GM18858 (cell line): ENCODE data around the gene CACFD1.

Experiments
- ATAC-seq: cut with Tn5 transposase; IDR thresholded peaks from one replicate; pipeline ENCODE4 v1.9.1; 2021; ENCODE audit not compliant: unreplicated experiment

Gene CACFD1

DNA sequence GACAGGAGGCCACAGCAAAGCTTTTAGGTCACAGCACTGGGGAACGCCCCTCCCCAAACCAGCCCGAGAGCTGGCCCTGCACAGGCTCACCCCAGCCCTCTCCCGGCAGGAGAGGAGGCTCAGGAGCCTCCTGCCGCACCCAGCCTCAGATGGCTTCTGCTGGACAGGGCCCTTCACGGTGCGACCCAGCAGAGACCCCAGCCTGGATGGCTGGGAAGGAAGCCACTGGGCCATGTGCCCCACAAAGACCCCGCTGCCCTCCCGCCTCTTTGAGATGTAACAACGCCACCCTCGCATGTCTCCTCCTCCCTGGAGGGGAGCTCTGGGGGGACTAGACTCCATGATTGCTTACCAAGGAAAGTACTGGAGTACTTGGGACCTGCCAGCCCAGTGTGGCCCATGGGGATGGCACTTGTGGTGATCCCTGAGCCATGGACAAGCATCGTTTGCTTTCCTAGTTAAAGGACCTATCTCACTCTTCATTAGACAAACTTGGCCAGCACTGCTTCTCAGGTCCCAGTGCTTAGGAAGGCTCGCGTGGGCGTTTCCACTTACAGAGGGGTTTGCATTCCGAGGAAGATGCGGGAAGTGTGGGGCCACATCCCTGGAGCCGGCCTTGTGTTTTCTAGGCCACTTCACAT is 56.0 kb downstream of the CACFD1 start:
- no peak for ATAC-seq

DNA sequence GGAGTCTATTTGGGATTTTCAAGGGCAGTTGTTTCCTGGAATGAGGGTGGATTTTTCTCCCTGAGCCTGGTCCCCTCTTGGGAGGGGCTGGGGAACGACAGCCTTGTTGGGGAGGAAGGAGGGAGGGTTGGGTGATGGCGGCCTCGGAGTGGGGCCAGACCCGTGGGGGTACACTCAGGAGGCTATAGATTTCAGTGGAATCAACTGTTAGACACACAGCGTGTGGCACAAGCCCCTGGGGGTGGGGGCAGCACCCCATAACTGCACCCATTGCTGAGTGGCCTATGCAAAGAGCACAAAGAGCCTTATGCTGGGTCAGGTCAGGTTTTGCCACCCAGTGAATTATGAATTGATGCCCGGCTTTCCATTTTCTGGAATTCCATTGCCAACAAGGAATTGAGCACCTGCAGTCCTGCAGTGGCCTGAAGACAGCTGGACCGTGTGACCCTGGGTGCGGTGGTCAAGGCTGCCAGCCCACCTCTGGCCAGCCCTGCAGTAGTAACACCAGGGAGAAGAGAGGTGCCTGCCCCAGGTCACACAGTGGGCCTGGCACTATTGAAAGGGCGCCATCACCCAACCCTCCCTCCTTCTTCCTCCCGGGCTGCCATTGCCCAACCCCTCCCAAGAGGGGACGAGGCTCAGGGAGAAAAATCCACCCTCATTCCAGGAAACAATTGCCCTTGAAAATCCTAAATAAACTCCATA is 56.6 kb downstream of the CACFD1 start:
- no peak for ATAC-seq

DNA sequence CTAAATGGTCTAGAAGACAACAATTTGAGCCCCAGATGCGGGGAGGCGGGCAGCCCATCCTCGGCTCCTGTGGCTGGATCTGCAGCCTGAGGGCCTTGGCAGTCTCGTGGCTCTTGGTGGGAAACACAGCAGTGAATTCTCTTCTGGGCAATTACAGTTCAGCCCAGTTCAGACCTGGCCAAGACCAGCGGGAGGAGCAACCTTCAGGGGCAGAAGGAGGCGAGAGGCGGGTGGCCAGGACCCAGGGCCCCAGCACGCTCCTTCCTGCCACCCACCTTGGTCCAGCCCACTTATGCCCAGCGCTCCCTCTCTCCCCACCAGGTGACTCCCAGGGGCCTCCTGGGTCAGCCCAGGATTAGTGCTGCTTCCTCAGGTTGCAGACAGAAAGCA is 57.2 kb downstream of the CACFD1 start:
- ATAC-seq, result no peak

DNA sequence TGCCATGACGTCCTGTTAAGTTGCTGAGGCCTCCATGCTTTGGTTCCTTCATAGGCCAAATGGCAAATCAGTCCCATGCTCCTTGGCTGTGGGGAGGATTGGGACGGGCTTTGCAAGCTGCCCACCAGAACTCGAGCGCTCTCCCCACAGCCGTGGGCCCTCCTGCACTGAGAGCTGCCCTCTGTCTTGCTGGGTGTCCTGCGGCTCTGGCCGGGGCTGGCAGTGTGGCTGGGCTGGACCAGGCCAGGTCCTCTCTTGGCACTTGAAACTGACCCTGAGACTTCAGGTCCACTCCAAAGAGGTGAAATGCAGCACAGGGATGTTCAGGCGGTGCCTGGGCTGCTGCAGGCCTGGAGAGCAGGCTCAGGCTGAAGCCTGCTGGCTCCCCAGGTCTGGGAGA is 57.9 kb downstream of the CACFD1 start:
- ATAC-seq, result no peak

DNA sequence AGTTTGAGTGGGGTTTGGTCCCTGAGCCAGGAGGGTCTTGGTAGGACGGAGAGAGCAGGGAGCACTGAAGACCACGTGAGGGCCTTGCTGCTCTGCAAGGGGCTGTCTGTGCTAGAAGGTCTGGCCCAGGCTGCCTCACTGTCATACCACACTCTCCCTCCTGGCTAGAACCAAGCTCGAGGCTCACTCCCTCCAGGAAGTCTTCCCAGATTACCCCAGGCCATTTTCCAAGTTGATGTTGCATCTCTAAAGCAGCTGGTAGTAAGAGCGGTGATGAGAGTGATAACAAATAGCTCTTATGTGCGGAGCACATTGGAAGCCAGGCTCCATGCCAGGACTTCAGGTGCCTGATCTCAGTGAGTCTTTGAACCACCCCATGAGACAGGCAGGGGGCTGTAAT is 58.4 kb downstream of the CACFD1 start:
- no peak for ATAC-seq

DNA sequence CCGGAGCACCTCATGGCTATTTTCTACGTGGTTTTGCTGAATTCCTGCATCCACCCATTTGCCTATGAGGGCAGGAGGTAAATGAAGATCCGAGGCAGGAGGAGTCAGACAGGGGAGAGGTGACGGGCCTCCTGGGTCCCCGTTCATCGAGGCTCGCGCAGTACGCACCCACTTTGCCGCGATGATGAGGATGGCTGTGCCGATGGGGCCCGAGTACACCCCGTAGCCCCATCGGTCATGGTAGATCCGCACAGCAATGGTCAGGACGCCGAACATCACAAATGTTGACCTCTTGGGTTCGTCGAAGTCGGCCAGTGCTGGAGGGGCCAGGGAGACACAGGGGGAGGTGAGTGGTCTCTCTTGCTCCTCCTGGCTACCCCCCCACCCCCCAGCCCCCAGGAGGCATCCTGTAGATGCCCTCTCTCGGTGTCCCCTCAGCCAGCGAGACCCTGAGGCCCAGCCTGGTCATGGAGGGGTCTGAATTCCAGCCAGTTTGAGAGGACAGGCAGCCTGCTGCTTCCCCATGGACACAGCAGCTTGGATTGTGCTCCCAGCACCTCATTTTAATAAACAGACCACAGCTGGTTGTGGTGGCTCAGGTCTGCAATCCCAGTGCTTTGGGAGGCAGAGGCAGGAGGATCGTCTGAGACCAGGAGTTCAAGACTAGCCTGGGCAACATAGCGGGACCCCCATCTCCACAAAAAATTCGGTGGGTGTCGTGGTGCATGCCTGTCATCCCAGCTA is 59.1 kb downstream of the CACFD1 start:
- ATAC-seq, result no peak

DNA sequence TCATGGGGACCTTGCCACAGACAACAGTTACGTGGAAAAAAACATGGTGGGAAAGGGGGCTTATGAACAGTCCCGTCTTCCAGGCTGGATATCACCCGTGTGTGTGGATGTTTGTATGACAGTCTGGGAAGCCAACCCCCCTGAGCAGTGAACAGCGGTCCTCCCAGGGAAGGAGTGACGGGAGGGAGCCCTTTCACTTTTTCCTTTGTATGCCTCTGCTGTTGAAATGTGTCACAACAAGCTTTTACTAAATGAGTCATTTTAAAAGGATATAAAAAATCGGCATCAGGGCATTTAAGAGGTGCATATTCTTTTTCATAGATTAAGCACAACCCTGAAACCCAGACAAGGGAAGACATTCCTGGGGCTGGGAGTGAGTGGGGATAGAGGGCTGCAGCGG is 59.9 kb downstream of the CACFD1 start:
- no peak for ATAC-seq

DNA sequence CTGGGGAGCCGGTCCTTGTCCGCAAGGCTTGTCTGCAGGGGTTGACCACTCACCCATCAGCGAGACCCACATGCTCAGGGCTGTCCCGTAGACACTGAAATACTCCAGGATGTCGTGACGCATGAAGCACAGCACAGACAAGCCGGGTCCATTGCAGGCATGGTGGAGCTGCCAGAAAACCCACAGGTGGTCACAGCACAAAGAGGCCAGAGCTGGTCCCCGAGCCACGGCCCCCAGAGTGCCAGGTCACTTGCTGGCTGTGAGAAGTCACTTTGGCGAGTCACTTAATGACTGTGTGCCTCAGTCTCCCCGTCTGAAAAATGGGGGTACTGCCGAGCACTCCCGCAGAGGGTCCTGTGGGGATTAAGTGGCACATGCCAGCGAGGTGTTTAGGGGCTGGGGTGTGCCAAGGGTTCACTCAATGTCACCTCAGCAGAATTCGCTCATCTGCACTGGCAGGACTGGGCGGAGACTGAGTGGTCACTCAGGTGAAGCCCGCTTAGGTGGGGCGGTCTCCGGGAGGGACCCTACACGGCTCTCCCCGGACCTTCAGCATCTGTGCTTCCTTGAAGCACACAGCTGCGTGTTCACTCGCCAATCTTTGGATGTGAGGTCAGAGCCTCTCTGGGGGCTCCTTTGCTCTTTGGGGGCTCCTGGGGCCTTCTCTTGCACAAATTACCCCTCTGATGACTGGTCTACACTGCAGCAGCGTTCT is 60.5 kb downstream of the CACFD1 start:
- ATAC-seq, result no peak
